ENCODE data around the gene IGF2.
"Not testable (repeated sequence)": the region's sequence is repeated elsewhere in the genome, so short reads cannot be mapped to it uniquely, and the experiment has no call there.

Gene IGF2

DNA sequence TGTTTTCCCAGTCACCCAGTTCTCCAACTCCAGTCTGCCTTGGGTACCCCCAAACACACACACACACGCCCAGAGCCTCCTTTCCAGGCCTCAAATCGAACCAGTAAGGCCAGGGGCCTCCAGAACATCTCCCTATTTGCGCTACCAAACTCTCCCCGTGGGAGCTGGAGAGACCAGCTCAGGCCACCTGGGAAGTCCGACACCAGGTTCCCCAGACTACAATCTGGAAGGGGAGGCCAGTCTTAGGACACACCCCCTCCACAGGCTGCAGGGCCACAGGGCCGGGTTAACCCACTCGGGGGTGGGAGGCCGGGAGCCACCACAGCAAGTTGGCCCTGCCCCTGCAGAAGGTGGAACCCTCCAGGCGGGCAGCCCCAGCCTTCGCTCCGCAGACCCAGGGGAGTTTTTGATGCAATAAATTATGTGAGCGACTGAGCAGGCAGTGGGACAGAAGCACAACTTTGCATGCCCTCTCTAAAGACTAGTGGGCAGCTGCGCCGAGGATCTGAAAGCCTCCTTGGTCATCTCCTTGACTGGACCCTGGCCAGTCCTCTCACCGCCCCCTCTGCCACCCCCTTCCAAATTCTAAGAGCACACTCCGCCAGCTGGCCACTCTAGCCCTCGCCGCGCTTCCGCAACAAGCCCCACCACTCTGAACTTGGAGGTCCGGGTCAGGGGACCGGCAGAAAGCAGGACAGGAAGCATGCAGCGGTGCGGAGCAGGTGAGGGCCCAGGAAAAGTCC, 2.8 kb downstream of the IGF2 start:
- DNase-seq, result no peak

DNA sequence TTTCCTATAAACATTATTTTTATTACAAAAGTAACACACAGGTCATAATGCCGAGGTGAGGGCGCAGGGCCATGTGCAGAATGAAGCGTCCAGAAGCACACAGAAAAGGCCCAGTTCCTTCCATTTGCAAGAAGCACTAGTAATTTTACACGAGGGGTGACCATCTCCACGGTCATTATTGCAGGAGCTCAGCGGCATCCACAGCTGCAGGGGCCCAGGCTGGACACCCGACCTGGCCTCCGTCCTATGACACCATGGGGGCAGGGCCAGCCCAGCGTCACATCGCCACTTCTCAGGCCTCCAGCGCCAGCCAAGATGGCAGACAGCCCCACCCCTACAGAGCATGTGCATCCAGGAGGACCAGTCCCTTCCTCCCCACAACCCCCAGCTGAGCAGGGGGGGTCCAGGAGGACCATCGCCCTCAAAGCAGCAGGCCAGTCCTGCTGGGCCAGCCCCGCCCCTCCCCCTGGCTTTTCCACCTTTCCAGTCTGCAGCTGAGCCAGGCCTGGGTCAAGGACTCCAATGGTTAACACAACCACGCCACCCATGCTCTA, 3.5 kb downstream of the IGF2 start:
- no peak for DNase-seq

DNA sequence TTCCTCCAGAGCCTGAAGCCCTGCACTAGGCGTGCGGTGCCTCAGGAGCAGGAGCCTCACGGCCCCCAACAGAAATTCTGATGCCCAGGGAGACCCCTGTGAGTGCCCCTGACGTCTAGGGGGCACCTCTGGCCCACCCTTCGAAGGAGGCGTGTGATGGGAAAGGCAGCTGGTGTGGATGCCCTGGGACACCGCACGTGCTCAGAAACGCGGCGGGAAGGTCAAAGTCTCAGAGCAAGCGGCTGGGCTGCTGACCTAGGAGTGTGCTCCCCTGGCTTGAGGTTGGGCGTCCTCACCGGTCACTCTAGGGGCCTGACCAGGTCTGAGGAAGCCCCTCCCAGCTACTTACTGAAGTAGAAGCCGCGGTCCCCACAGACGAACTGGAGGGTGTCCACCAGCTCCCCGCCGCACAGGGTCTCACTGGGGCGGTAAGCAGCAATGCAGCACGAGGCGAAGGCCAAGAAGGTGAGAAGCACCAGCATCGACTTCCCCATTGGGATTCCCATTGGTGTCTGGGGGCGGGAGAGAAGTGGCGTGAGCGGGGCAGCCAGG, 4.1 kb downstream of the IGF2 start:
- no peak for DNase-seq

DNA sequence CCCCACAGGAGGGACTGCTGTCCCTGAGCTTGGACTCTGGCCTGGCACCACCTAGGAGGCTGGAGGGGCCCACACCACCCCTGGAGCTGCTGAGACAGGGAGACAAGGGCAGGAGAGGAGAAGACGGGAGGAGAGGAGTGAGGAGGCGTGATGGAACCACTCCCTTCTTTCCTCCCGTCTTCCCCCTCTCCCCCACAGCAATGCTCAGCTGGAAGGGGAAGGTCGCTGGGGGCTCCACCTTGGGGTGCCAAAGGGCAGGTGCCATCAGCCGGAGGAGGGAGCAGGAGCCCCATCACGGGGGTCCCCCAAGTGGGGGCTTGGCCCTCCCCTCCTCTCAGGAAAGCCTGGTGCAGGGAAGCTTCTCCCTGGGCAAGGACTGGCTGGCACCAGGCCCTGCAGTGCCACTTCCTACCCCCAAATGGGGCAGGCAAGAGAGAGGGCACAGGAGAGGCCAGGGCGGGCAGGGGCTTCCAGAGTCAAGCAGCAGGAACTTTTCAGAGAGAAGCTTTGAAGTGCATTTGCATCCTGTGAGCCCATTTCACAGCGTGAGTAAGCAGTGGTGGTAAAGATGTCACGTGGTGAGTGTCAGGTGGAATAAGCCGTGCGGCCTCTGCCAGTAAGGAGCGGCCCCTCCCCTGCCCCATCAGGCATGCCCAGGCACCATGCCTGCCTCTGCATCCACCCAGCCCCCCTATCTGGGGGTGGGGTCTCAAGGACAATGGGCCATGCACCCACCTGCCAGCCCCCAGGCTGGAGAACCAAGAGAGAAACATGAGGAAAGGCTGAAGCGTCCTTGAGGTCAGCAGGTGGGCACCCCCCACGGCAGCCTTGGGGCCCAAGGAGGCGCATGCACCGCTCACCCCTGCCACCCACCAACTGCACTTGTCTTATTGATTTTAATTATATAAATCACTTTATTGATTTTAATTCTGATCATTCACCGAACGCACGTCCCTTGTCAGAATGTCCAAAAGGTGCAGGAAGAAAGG, 4.9 kb downstream of the IGF2 start:
- DNase-seq, result no peak

DNA sequence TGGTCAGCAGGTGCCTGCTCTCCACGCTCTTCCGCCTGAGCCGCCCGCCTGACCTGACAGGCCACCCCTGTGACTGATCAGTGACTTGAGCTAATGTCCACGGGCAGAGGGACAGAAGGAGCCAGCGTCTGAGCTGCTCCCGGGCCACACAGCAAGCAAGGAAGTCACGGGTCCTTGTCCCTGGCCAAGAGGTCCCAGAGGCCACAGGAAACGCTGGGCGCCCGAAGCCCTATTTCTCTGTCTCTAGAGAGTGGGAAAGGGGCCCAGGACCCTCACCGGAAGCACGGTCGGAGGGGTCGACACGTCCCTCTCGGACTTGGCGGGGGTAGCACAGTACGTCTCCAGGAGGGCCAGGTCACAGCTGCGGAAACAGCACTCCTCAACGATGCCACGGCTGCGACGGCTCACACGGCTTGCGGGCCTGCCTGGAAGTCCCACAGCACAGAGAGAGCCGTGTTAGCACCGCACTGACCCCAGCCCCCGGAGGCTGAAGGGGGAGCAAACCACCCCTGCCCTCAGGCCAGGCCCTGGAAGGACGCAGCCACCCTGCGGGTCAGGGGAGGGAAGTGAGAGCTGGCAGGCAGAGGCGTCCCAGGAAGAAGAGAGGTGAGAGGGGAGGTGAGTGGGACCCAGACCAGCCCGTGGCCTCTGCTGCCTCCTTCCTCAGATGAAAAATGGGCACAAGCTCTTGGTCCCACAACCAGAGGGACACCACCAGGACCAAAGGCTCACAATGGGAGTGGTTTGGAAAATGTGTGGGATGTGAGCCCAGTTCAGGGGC, 5.8 kb downstream of the IGF2 start:
- DNase-seq, result no peak

DNA sequence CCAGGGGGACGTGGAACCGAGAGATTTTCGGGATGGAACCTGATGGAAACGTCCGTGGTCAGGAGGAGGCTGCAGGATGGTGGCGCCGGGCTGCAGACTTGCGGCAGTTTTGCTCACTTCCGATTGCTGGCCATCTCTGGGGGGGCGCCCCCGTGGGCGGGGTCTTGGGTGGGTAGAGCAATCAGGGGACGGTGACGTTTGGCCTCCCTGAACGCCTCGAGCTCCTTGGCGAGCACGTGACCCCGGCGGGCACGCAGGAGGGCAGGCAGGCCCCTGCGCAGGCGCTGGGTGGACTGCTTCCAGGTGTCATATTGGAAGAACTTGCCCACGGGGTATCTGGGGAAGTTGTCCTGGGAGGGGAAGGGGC, 6.3 kb downstream of the IGF2 start:
- no peak for DNase-seq

DNA sequence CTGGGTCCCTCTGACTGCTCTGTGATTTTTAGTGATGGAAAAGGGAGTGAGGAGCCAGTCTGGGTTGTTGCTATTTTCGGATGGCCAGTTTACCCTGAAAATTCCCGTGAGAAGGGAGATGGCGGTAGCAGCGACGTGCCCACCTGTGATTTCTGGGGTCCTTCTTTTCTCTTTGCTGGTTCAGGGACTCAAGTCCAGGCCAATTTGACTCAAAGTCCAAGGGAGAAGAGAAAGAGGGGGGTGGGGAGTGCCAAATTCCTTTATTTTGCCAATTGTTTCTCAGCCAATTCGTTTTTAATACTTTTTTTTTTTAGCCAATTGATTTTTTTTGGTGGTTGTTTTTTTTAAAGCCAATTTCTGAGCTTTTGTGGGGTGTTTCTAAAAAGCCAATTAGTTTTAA, 6.9 kb downstream of the IGF2 start:
- no peak for DNase-seq

DNA sequence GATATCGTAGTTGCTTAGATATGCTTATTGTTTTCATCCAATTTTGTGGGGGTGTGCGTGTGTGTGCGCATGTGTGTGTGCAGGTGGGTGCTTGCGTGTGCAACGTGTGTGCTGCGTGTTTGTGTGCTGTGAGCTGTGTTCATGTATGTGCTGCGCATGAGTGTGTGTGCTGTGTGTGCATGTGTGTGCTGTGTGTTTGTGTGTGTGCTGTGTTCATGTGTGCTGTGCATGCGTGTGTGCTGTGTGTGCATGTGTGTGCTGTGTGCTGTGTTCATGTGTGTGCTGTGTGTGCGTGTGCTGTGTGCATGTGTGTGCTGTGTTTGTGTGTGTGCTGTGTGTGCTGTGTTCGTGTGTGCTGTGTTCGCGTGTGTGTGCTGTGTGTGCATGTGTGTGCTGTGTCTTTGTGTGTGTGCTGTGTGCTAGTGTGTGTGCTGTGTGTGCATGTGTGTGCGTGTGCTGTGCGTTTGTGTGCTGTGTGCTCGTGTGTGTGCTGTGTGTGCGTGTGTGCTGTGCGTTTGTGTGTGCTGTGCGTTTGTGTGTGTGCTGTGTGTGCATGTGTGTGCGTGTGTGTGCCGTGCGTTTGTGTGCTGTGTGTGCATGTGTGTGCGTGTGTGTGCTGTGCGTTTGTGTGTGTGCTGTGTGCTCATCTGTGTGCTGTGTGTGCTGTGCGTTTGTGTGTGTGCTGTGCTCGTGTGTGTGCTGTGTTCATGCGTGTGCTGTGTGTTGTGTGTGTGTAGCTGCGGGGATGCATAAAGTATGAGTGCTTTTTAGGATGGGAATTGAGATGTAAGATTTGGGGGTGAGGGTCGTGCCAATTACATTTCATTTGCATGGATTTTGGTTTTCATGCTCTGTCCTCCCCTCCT, 7.6 kb downstream of the IGF2 start:
- no peak for DNase-seq

DNA sequence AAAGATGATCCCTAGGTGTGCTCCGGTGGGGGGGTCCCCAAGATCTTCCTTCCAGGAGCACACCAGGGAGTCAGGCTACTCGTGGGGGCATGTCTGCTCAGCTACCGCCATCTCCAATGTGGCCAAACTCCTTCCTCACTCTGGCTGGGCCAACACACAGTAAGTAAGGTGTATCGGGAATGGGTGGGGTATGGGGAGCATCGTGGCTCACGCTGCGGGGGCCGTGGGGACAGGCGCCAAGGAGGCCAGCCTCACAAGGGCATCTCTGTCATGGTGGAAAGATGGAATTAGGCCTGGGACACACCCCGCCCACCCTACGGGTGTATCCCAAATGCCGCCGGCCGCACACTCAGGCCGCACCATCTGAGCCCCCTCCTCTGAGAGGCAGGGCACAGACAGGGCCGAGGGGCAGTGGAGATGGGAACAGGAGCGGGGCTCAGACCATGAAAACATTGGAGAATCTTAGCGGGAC, 8.3 kb downstream of the IGF2 start:
- DNase-seq, result no peak

DNA sequence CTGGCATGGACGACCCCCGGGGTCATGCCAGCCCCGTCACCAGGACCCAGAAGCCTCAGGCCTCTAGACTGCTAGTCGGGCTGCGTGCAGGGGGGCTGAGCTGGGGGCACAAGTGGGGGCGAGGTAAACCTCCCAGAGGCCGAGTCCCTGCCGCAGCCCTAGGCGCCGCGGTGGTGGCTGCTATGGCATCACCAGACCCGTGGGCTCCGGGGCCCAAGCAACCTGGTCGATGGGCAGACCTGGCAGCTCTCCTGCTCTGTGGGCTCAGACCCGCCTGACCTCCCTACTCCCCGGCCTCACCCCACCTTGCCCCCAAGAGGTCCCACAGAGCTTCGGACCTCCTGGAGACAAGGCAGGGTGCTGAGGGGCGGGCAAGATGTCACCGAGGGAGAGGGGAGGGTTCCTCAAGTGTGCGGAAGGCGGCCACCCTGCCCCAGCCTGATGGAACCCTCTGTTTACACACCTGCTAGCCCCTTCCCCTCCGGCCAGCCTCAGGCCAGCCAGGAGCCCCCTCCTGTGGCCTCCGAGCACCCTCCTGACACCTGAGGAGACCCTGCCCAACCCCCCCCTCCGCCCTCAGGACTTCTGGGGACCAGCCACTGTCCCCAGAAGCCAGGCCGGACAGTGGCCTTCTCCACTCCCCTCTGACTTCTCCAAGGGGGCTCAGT, 9.4 kb downstream of the IGF2 start:
- no peak for DNase-seq

DNA sequence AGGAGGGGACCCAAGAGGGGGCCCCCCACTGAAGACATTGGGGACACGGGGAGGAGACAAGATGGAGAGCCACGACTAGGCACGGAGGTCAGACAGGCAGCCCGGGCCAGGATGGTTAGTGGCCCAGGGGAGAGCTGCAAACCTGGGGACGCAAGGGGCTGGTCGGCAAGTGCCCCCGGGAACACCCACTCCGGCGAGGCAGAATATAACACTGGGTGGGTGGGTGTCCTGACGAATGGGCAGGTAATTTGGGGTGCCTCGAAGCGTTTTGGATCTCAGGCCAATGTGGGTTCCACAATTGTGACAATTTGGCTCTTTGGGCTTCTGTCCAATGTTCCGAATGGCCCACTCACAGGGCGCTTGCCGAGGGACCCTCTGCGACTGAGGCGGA, 9.9 kb downstream of the IGF2 start:
- no peak for DNase-seq

DNA sequence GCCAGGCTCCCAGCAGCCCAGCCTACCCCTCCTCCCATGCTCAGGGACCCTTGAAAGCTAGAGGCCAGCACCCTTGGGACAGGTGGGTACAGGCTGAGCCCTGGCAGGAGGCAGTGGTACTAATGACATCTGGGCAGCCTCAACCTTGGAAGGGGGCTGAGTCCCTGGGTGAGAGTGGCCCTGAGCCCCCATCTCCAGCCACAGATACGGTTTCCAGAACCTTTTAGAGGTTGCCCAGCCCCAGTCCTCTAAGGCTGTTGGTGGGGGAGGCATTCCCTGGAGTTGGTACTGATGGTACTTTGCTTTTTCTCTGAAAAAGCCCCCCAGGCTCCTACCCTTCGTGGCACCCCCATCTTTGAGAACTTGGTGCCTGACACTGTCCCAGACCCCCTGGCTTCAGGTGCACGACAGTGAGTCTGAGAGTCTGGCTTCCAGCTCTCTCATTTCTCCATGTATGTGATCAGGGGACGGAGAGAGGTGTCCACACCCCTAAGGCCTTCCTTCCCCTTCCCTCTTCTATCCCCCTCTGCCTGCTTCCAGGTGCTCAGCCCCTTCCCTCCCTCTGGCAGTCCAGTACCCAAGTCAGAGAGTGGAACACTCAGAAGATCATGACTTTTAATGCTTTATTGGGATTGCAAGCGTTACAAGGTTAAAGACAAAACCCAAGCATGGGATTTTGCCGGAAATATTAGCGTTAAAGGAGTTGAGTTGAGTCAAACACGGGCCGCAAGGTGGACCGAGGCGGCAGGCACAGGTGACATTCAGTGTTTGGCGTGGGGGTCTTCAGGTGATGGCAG, 10.5 kb downstream of the IGF2 start:
- no peak for DNase-seq

DNA sequence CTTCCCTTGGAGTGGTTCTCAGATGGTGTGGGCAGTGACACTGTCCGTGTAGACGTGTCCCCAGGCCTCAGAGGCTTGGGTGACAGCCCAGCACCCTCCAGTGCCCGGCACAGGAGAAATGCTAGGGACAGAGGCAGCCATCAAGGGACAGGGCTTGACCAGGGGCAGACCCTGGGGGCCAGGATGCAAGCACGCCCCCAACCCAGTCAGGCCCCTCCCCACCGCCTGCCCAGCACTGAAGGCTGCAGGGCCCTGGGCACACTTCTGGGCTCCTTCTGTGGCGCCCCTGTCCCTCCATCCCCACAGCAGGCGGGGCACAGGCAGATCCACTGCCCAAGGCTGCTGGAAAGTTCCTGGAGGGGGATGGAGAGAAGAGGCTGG, 11.1 kb downstream of the IGF2 start:
- DNase-seq, result no peak

DNA sequence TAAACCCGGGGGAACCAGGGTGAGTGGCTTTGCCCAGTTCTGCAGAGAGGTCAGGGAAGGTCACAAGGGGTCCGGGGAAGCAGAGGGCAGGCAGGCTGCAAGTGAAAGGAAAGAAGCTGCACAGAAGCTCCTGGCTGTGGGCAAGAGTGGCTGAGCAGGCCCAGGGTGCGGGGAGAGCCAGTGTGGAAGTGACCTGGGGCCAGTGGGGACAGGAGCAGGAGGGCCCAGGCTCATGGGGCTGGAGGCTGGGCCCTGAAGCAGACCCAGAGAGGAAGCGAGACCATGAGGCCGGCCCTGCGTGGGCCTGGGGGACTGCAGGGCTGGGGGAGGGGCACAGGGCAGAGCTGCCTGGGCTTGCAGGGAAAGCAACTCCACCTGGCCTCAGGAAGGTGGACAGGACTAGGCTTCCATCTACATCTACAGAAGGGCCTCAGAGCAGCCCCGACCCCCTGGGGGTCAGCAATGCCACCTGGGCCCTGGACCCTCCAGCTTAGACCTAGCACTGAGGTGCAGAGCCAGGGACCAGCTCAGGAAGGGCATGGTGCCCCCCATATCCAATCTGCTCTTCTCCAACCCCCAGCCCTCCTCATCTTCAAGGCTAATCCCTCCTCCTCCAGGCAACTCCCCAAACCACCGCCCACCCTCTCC, 11.6 kb downstream of the IGF2 start:
- no peak for DNase-seq

DNA sequence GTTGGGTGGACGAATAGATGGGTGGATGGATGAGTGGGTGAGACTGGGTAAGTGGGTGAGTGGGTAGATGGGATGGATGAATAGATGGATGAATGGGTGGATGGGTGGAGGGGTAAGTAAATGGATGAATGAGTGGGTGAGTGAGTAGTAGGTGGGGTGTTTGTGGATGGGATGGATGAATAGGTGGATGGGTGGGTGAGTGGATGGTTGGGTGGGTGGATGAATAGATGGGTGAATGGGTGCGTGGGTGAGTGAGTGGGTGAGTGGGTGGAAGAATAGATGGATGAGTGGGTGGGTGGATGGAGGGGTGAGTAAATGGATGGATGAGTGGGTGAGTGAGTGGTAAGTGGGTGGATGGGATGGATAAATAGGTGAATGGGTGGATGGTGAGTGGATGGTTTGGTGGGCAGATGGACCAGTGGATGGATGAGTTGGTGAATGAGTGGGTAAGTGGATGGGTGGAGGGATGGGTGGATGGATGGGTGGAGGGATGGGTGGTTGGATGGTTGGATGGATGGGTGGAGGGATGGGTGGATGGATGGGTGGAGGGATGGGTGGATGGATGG, 12.6 kb downstream of the IGF2 start:
- DNase-seq, result no peak

DNA sequence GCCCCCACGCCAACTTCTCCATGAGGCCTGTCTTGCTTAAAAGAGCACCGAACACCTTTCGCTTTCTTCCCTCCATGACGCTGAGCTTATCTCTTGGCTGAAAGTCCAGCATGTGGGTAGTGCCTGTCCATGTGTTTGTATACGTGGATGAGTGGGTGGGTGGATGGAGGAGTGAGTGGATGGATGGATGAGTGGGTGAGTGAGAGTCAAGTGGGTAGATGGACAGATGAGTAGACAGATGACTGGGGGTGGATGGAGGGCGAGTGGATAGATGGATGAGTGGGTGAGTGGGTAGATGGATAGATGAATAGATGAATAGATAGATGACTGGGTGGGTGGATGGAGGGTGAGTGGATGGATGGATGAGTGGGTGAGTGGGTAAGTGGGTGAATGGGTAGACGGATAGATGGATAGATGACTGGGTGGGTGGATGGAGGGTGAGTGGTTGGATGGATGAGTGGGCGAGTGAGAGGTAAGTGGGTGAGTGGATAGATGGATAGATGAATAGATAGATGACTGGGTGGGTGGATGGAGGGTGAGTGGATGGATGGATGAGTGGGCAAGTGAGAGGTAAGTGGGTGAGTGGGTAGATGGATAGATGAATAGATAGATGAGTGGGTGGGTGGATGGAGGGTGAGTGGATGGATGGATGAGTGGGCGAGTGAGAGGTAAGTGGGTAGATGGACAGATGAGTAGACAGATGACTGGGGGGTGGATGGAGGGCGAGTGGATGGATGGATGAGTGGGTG, 14.3 kb downstream of the IGF2 start:
- DNase-seq, result not testable (repeated sequence)

DNA sequence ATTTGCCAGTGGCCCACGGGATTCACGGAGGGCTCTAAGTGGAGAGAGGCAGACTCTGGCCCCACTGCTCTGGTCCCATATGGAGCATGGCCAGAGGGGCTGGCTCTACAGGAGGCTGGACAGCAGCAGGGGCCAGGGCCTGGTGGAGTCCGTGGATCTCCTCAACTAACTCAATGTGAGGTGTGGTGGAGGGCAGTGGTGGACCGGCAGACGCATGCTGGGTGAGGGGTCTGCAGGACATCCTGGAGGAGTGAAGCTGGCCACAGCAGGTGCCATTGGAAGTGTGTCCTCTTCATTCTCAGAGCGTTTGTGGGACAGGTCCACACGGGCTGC, 15.6 kb downstream of the IGF2 start:
- DNase-seq, result no peak

DNA sequence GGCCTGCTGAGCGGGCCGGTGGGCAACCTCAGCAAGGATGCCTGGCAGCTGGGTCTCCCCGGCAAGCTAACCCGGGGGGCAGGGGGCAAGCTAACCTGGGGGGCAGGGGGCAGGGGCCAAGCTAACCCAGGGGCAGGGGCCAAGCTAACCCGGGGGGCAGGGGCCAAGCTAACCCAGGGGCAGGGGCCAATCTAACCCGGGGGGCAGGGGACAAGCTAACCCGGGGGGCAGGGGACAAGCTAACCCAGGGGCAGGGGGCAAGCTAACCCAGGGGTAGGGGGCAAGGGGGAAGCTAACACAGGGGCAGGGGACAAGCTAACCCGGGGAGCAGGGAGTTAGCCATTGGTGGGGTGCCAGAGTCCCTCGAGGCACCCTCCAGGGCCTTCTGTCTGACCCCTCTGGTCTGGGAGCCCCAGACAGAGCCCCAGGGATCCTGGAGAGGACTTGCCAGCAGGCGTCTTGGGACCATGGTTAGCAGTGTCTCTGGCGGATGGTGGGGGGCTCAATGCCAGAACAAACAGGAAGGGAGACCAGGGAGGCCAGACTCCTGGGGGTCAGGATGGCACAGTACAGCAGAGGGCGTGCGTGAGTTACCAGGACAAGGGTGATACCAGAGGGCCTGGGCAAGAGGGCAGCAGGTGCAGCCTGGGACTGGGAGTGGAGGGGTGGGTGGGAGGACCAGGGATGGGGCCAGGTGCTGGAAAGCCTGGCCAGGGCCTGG, 16.1 kb downstream of the IGF2 start:
- DNase-seq, result no peak
